Loucy (cell line): ENCODE data around the gene TSEN54.

ENCODE experiments used
- EZH2phosphoT487 ChIP-seq: fragments of 200-600 bp; IDR thresholded peaks from 2 replicates; pipeline ENCODE4 v1.6.1; 2018; ENCODE audit warnings: antibody characterized with exemption, mild to moderate bottlenecking, moderate library complexity, borderline replicate concordance
- TF ChIP-seq, protein P1 (sequence below): fragments of 200-600 bp; sonication (generic); conservative IDR thresholded peaks from 2 replicates; pipeline ENCODE4 v1.5.1; 2014; ENCODE audit warnings: mild to moderate bottlenecking, antibody characterized with exemption, low read length

DNA sequence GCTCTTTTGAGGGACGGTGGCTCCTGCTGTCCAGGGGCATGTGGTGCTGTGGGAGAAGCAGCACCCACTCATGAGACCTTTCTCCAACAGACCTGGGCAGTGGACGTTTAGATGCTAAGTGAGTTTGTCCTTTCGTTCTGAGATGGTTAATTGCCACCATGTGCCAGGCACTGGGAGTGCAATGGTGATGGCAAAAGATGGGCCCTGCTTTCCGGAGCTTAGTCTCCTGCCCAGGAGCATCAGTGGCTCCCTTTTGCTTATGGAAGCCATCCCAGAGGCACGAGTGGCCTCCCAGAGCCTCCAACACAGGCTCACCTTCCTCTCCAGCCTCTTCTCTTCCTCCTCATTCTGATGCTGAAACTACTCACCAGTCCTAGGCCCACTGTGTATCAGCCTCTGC is 29.4 kb upstream of the TSEN54 start:
- TF ChIP-seq, protein P1, sequence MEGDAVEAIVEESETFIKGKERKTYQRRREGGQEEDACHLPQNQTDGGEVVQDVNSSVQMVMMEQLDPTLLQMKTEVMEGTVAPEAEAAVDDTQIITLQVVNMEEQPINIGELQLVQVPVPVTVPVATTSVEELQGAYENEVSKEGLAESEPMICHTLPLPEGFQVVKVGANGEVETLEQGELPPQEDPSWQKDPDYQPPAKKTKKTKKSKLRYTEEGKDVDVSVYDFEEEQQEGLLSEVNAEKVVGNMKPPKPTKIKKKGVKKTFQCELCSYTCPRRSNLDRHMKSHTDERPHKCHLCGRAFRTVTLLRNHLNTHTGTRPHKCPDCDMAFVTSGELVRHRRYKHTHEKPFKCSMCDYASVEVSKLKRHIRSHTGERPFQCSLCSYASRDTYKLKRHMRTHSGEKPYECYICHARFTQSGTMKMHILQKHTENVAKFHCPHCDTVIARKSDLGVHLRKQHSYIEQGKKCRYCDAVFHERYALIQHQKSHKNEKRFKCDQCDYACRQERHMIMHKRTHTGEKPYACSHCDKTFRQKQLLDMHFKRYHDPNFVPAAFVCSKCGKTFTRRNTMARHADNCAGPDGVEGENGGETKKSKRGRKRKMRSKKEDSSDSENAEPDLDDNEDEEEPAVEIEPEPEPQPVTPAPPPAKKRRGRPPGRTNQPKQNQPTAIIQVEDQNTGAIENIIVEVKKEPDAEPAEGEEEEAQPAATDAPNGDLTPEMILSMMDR: 0 out of 2 replicates have a peak, but pooled peaks have one; percentile 5
- TF ChIP-seq EZH2phosphoT487: no peak
